HCT116 (cell line): ENCODE measurements around the gene MAP3K8. TPM values are rescaled to one million over a fixed set of nuclear protein-coding genes. Genes with fewer than 3 reads are reported as not detected.

Experiments
- ATAC-seq: fragments of 200-7000 bp; cut with Tn5 transposase; 2 replicates; pipeline ENCODE4 v1.9.1; 2020; ENCODE audit warnings: mild to moderate bottlenecking, moderate library complexity
- BruUV-seq: library from RNA; stranded (reverse); fragments of 400-500 nt; replicated peaks from 2 replicates; lab custom pipeline; 2021; lab: Mats Ljungman, UMichigan
- CTCF ChIA-PET: fragments of 300-600 bp; sonication (Branson Sonifier 250); formaldehyde crosslinking; loops from one replicate; lab custom pipeline; 2021; ENCODE audit warnings: antibody characterized with exemption; lab: Charles Lee
- POLR2A ChIA-PET: fragments of 300-600, 350-600 bp; sonication (Branson Sonifier 250); formaldehyde crosslinking; loops from one replicate; lab custom pipeline; 2021; ENCODE audit warnings: antibody characterized with exemption; lab: Charles Lee
- RAD21 ChIA-PET, 2 experiments: fragments of 300-600 bp; sonication (Branson Sonifier 250); formaldehyde crosslinking; loops; one replicate each; lab custom pipeline; 2023; ENCODE audit warnings: low total read pairs in 2 of 2; ENCODE audit not compliant: uncharacterized antibody in 2 of 2, unreplicated experiment in 2 of 2, low non-redundant PET in 1 of 2; lab: Charles Lee
- DNase-seq: peaks from one replicate; pipeline ENCODE4 v3.0.0-alpha.2; 2010; ENCODE audit warnings: low read depth, low spot score
- H2AFZ ChIP-seq: fragments of 200-600 bp; shearing (Covaris generic), sonication (generic); 2 replicates; pipeline ENCODE4 v1.6.1; 2017; ENCODE audit warnings: low read depth, mixed run types, mixed read lengths, antibody characterized with exemption, low read length; ENCODE audit not compliant: poor library complexity, severe bottlenecking
- H3K27ac ChIP-seq: 2 replicates; pipeline ENCODE4 v1.5.1; 2012; ENCODE audit warnings: low read depth, low read length
- H3K27me3 ChIP-seq: fragments of 200-600 bp; sonication (generic); 2 replicates; pipeline ENCODE4 v1.6.1; 2016; ENCODE audit warnings: mixed run types, low read length, mixed read lengths; ENCODE audit not compliant: insufficient read depth
- H3K36me3 ChIP-seq, 2 experiments: fragments of 200-500 bp in 1 of 2; fragments of 200-600 bp in 1 of 2; sonication (Bioruptor generic) in 1 of 2; sonication (generic) in 1 of 2; 2 replicates each; pipeline versions ENCODE4 v1.5.1 to v1.6.1; 2014 to 2016; ENCODE audit warnings: low read length in 2 of 2, inconsistent platforms in 1 of 2, mixed read lengths in 1 of 2, mixed run types in 1 of 2; ENCODE audit not compliant: insufficient read depth in 2 of 2, control insufficient read depth in 1 of 2
- H3K4me1 ChIP-seq, 2 experiments: fragments of 200-600 bp in 1 of 2; sonication (generic) in 1 of 2; 2 replicates each; pipeline versions ENCODE4 v1.5.1 to v1.6.1; 2012 to 2017; ENCODE audit warnings: low read length in 2 of 2, inconsistent platforms in 1 of 2, mild to moderate bottlenecking in 1 of 2, mixed read lengths in 1 of 2, mixed run types in 1 of 2, moderate library complexity in 1 of 2; ENCODE audit not compliant: insufficient read depth in 2 of 2, control insufficient read depth in 1 of 2
- H3K4me2 ChIP-seq: fragments of 200-600 bp; sonication (generic); 2 replicates; pipeline ENCODE4 v1.6.1; 2017; ENCODE audit warnings: mixed run types, low read length, mixed read lengths
- H3K4me3 ChIP-seq, 2 experiments: fragments of 200-600 bp in 1 of 2; sonication (generic) in 1 of 2; replicated peaks in 1 of 2; 2 replicates each; pipeline ENCODE4 v1.5.1; 2011 to 2016; ENCODE audit warnings: low read length in 2 of 2, control low read depth in 1 of 2, low read depth in 1 of 2, mild to moderate bottlenecking in 1 of 2, mixed read lengths in 1 of 2, mixed run types in 1 of 2
- H3K79me2 ChIP-seq: fragments of 200-600 bp; sonication (generic); 2 replicates; pipeline ENCODE4 v1.6.1; 2017; ENCODE audit warnings: mild to moderate bottlenecking, mixed run types, low read length, moderate library complexity, mixed read lengths; ENCODE audit not compliant: insufficient read depth
- H3K9ac ChIP-seq: fragments of 200-600 bp; sonication (generic); 2 replicates; pipeline ENCODE4 v1.6.1; 2016; ENCODE audit warnings: low read length, mixed read lengths
- H3K9me2 ChIP-seq: fragments of 200-600 bp; sonication (generic), shearing (Covaris generic); 2 replicates; pipeline ENCODE4 v1.6.1; 2017; ENCODE audit warnings: mixed run types, mild to moderate bottlenecking, moderate library complexity; ENCODE audit not compliant: insufficient read depth
- H3K9me3 ChIP-seq, 2 experiments: fragments of 200-500 bp in 1 of 2; fragments of 200-600 bp in 1 of 2; sonication (Bioruptor generic) in 1 of 2; sonication (generic) in 1 of 2; 2 replicates each; pipeline ENCODE4 v1.6.1; 2014 to 2017; ENCODE audit warnings: low read length in 2 of 2, mixed read lengths in 2 of 2, inconsistent platforms in 1 of 2, low read depth in 1 of 2, mild to moderate bottlenecking in 1 of 2, mixed run types in 1 of 2, moderate library complexity in 1 of 2; ENCODE audit not compliant: control insufficient read depth in 1 of 2, insufficient read depth in 1 of 2
- H4K20me1 ChIP-seq: fragments of 200-600 bp; sonication (generic), shearing (Covaris generic); 2 replicates; pipeline ENCODE4 v1.6.1; 2017; ENCODE audit warnings: mixed run types, mild to moderate bottlenecking, moderate library complexity; ENCODE audit not compliant: insufficient read depth
- EGR1 ChIP-seq: IDR thresholded peaks from 2 replicates; pipeline ENCODE4 v1.6.1; 2012; ENCODE audit warnings: low read depth
- EZH2phosphoT487 ChIP-seq: fragments of 200-600 bp; IDR thresholded peaks from 2 replicates; pipeline ENCODE4 v1.6.1; 2018; ENCODE audit warnings: antibody characterized with exemption, borderline replicate concordance
- FOSL1 ChIP-seq: IDR thresholded peaks from 2 replicates; pipeline ENCODE4 v1.6.1; 2012; ENCODE audit warnings: low read depth
- POLR2A ChIP-seq: IDR thresholded peaks from 2 replicates; pipeline ENCODE4 v1.7.0; 2011; ENCODE audit warnings: borderline replicate concordance; ENCODE audit not compliant: insufficient read depth, insufficient read length; ENCODE audit errors: extremely low read depth
- POLR2AphosphoS5 ChIP-seq: IDR thresholded peaks from 2 replicates; pipeline ENCODE4 v1.6.1; 2011; ENCODE audit warnings: mild to moderate bottlenecking, low read depth, low read length, moderate library complexity
- YY1 ChIP-seq: IDR thresholded peaks from 2 replicates; pipeline ENCODE4 v1.6.1; 2011; ENCODE audit warnings: low read length, low read depth, moderate library complexity, mild to moderate bottlenecking; ENCODE audit not compliant: insufficient replicate concordance; ENCODE audit errors: extremely low read depth
- intact Hi-C: fragments of 100-400 bp; cut with micrococcal nuclease; formaldehyde crosslinking; loops from 2 replicates; pipeline ENCODE4 v1.10.0; 2022
- total RNA-seq: library from RNA; stranded (reverse); gene quantifications from one replicate; pipeline ENCODE4 v1.2.1, GENCODE V29; 2021; ENCODE audit not compliant: unreplicated experiment
- TF ChIP-seq, protein P1 (sequence below): IDR thresholded peaks from 2 replicates; pipeline ENCODE4 v1.6.1; 2012; ENCODE audit warnings: low read depth

MAP3K8 gene
- total RNA-seq, 1 experiment from 2014 or later: 4.5 TPM

DNA sequence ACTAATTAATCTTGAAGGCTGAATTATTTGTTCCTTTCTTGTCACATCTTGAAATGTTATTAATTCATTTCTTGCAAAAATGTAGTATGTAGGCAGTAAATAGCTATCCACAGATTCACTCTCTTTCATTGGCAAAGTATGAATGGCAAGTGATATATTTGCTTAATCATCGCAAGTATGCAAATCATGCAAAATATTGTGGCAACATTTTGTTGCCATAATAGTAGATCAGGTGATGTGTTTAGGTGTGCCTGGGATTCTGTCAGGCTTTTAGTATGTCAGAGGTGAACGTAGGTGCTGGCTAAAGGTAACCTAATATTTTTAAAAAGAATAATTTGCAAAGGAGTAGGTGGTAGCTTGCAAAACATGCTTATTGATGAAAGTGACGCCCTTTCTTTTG, 5.9 kb downstream of the MAP3K8 start:
- RAD21 ChIA-PET: no interaction called here
- Histone ChIP-seq H3K36me3 (peaks cover 0 to 2% of the 10 kb centered on the region in 2 experiments; a peak in 2 of 4 replicates), H3K4me1 (peaks cover 4 to 13% of the 10 kb centered on the region in 2 experiments), H3K9me2 (no peaks in the 10 kb centered on the region), H3K27ac (no peak overlapping the region), H3K79me2 (no peaks in the 10 kb centered on the region), H3K9me3 (no peaks in the 10 kb centered on the region), H3K9ac (no peak overlapping the region), H2AFZ (no peak overlapping the region)
- DNase-seq: no peak
- BruUV-seq: no TSS peak
- CTCF ChIA-PET: no interaction called here
- intact Hi-C loops: no loop called here
- POLR2A ChIA-PET: no interaction called here
- TF ChIP-seq EZH2phosphoT487 (no peak), EGR1 (no peak), FOSL1 (no peak), POLR2AphosphoS5 (no peak), YY1 (no peak), POLR2A (no peak)
- TF ChIP-seq, protein P1, sequence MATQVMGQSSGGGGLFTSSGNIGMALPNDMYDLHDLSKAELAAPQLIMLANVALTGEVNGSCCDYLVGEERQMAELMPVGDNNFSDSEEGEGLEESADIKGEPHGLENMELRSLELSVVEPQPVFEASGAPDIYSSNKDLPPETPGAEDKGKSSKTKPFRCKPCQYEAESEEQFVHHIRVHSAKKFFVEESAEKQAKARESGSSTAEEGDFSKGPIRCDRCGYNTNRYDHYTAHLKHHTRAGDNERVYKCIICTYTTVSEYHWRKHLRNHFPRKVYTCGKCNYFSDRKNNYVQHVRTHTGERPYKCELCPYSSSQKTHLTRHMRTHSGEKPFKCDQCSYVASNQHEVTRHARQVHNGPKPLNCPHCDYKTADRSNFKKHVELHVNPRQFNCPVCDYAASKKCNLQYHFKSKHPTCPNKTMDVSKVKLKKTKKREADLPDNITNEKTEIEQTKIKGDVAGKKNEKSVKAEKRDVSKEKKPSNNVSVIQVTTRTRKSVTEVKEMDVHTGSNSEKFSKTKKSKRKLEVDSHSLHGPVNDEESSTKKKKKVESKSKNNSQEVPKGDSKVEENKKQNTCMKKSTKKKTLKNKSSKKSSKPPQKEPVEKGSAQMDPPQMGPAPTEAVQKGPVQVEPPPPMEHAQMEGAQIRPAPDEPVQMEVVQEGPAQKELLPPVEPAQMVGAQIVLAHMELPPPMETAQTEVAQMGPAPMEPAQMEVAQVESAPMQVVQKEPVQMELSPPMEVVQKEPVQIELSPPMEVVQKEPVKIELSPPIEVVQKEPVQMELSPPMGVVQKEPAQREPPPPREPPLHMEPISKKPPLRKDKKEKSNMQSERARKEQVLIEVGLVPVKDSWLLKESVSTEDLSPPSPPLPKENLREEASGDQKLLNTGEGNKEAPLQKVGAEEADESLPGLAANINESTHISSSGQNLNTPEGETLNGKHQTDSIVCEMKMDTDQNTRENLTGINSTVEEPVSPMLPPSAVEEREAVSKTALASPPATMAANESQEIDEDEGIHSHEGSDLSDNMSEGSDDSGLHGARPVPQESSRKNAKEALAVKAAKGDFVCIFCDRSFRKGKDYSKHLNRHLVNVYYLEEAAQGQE: no peak
- TF ChIP-seq, all 23 proteins: peak for 0
- ATAC-seq: no peak
- H3K4me3 ChIP-seq: no peak overlapping the region
- H4K20me1 ChIP-seq: no peaks in the 10 kb centered on the region
- H3K4me2 ChIP-seq: no peak overlapping the region
- H3K27me3 ChIP-seq: no peaks in the 10 kb centered on the region
